Measurements from ENCODE around the gene CABS1. TPM values are rescaled to one million over a fixed set of nuclear protein-coding genes. Genes with fewer than 3 reads are reported as not detected.

CABS1 gene
- total RNA-seq, 1 donor: not detected

- no peak for DNase-seq (ENCODE audit: low read depth)
- TF ChIP-seq, protein P1, sequence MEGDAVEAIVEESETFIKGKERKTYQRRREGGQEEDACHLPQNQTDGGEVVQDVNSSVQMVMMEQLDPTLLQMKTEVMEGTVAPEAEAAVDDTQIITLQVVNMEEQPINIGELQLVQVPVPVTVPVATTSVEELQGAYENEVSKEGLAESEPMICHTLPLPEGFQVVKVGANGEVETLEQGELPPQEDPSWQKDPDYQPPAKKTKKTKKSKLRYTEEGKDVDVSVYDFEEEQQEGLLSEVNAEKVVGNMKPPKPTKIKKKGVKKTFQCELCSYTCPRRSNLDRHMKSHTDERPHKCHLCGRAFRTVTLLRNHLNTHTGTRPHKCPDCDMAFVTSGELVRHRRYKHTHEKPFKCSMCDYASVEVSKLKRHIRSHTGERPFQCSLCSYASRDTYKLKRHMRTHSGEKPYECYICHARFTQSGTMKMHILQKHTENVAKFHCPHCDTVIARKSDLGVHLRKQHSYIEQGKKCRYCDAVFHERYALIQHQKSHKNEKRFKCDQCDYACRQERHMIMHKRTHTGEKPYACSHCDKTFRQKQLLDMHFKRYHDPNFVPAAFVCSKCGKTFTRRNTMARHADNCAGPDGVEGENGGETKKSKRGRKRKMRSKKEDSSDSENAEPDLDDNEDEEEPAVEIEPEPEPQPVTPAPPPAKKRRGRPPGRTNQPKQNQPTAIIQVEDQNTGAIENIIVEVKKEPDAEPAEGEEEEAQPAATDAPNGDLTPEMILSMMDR (IDR thresholded peaks at IDR 0.05; ENCODE audit: insufficient read depth, low read depth, low read length): no peak
Observed at GRCh38 chr4:70303090-70303489, 31.7 kb upstream of the CABS1 start.

GRCh38 chr4:70305601-70306000 lies 29.2 kb upstream of the CABS1 start:
- TF ChIP-seq, protein P1 (IDR thresholded peaks at IDR 0.05; ENCODE audit: insufficient read depth, low read depth, low read length): no peak
- no peak overlapping the region for H3K4me3 ChIP-seq (ENCODE audit: low read depth, low read length)
- no peak for DNase-seq (ENCODE audit: low read depth)

More at GRCh38 chr4:70303090-70303489, 31.7 kb upstream of the CABS1 start:
- H3K4me3 ChIP-seq (ENCODE audit: low read depth, low read length): no peak overlapping the region

- no peak for DNase-seq (ENCODE audit: low read depth)
- TF ChIP-seq, protein P1 (IDR thresholded peaks at IDR 0.05; ENCODE audit: insufficient read depth, low read depth, low read length): no peak
- H3K4me3 ChIP-seq (ENCODE audit: low read depth, low read length): no peak overlapping the region
Observed at GRCh38 chr4:70306076-70306475, 28.7 kb upstream of the CABS1 start.

DNA sequence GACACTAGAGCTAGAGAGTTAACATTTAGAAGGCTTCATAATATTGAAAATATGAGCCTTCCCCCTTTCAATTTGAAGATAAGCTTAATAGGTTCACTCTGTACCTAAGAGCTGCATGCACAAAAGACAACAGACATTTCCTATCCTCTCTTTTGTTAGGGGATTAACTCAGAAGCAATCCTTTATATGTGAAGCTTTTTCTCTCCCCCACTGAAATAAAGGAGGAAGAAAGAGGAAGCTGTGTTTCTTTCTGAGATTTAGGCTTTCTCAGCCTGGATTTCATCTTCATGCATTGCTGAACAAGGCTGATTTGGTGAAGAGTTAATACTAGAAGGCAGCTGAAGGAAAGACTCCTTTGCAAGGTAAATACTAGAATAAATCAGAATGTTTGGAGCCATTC lies 21.0 kb upstream of the CABS1 start:
- TF ChIP-seq, protein P1 (IDR thresholded peaks at IDR 0.05; ENCODE audit: insufficient read depth, low read depth, low read length): no peak
- no peak overlapping the region for H3K4me3 ChIP-seq (ENCODE audit: low read depth, low read length)
- no peak for DNase-seq (ENCODE audit: low read depth)

DNA sequence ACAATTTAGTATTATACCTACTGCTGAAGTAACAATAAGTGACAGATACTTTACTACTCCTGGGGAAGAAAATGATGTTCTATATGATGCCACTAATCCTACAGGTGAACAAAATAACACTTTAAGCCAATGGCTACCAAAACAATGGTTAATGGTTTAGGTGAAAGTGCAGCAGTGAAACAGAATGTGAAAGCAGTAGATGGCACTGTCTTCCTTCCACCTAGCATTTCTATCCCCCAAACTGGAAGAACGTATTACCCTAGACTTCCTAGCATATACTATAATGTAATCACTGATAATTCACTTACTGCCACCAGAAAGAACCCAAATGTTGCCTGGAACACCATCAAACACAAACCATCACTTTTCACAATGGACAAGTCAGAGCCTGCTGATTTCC lies 18.9 kb upstream of the CABS1 start:
- H3K4me3 ChIP-seq (ENCODE audit: low read depth, low read length): no peak overlapping the region
- DNase-seq (ENCODE audit: low read depth): no peak
- TF ChIP-seq, protein P1 (IDR thresholded peaks at IDR 0.05; ENCODE audit: insufficient read depth, low read depth, low read length): no peak

- no peak for DNase-seq (ENCODE audit: low read depth)
- TF ChIP-seq, protein P1 (IDR thresholded peaks at IDR 0.05; ENCODE audit: insufficient read depth, low read depth, low read length): no peak
- no peak overlapping the region for H3K4me3 ChIP-seq (ENCODE audit: low read depth, low read length)
Observed at GRCh38 chr4:70326052-70326451, 8.7 kb upstream of the CABS1 start.

DNA sequence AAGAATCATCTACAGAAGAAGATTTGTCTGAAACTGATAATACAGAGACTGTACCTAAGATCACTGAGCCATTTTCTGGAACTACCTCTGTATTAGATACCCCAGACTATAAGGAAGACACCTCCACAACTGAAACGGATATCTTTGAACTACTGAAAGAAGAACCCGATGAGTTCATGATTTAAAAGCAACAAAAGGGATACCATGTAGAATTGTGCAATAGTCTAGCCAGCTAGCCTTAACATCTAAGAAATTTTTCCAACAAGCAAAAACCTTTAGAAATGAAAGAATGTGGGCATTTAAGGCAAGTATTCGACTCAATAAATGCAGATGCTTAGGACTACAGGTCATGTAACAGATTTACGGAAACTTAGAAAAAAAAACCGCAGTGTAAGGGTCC lies 1.3 kb downstream of the CABS1 start:
- DNase-seq (ENCODE audit: low read depth): no peak
- no peak overlapping the region for H3K4me3 ChIP-seq (ENCODE audit: low read depth, low read length)
- TF ChIP-seq, protein P1 (IDR thresholded peaks at IDR 0.05; ENCODE audit: insufficient read depth, low read depth, low read length): no peak

All from fibroblast of villous mesenchyme (primary cell).